CD14-positive monocyte (primary cell): ENCODE results near the gene HOXD8. TPM values are rescaled to one million over a fixed set of nuclear protein-coding genes. Genes with fewer than 3 reads are reported as not detected.

Experiments used
- DNase-seq, 3 donors: peaks; one replicate each; pipeline ENCODE4 v3.0.0-alpha.2; 2011 to 2022
- H2AFZ ChIP-seq: 2 replicates; pipeline ENCODE4 v1.6.0; 2012; ENCODE audit warnings: mild to moderate bottlenecking, low read depth, low read length, inconsistent platforms; ENCODE audit not compliant: insufficient read depth, poor library complexity, severe bottlenecking
- H3K27ac ChIP-seq, 2 donors: 1 replicate in 1 of 2; 2 replicates in 1 of 2; pipeline ENCODE4 v1.5.1; 2012 to 2013; ENCODE audit warnings: low read length in 2 of 2, control low read depth in 1 of 2, inconsistent platforms in 1 of 2, low read depth in 1 of 2, mild to moderate bottlenecking in 1 of 2
- H3K27me3 ChIP-seq, 2 donors: one replicate each; pipeline versions ENCODE4 v1.6.0 to v1.6.1; 2011 to 2013; ENCODE audit warnings: low read length in 2 of 2; ENCODE audit not compliant: control insufficient read depth in 2 of 2, insufficient read depth in 2 of 2
- H3K36me3 ChIP-seq, 2 donors: replicated peaks in 1 of 2; 1 replicate in 1 of 2; 2 replicates in 1 of 2; pipeline versions ENCODE4 v1.5.1 to v1.6.1; 2012 to 2013; ENCODE audit warnings: low read length in 2 of 2, control low read depth in 1 of 2, inconsistent platforms in 1 of 2, mild to moderate bottlenecking in 1 of 2; ENCODE audit not compliant: insufficient read depth in 2 of 2, control insufficient read depth in 1 of 2
- H3K4me1 ChIP-seq, 2 donors: 1 replicate in 1 of 2; 2 replicates in 1 of 2; pipeline versions ENCODE4 v1.5.1 to v1.6.1; 2012 to 2013; ENCODE audit warnings: low read length in 2 of 2, control low read depth in 1 of 2, inconsistent platforms in 1 of 2, mild to moderate bottlenecking in 1 of 2, moderate library complexity in 1 of 2; ENCODE audit not compliant: insufficient read depth in 2 of 2, control insufficient read depth in 1 of 2
- H3K4me2 ChIP-seq: replicated peaks from 2 replicates; pipeline ENCODE3; 2012; ENCODE audit warnings: low read length, moderate library complexity, mild to moderate bottlenecking; ENCODE audit not compliant: poor library complexity, severe bottlenecking; ENCODE audit errors: extremely low read depth
- H3K4me3 ChIP-seq, 3 experiments: fragments of 200-600 bp in 1 of 3; sonication (generic) in 1 of 3; replicated peaks in 1 of 3; 1 replicate in 2 of 3; 2 replicates in 1 of 3; pipeline ENCODE4 v1.5.1; 2011 to 2013; ENCODE audit warnings: low read length in 3 of 3, mild to moderate bottlenecking in 3 of 3, control low read depth in 2 of 3, low read depth in 2 of 3, inconsistent platforms in 1 of 3, moderate library complexity in 1 of 3
- H3K79me2 ChIP-seq: 2 replicates; pipeline ENCODE4 v1.6.0; 2012; ENCODE audit warnings: mild to moderate bottlenecking, control low read depth, inconsistent platforms, low read length, moderate library complexity; ENCODE audit not compliant: insufficient read depth
- H3K9ac ChIP-seq: 2 replicates; pipeline ENCODE4 v1.6.0; 2017; ENCODE audit warnings: low read length, mild to moderate bottlenecking; ENCODE audit not compliant: insufficient read depth, poor library complexity, severe bottlenecking
- H3K9me3 ChIP-seq, 2 donors: replicated peaks in 1 of 2; 1 replicate in 1 of 2; 2 replicates in 1 of 2; pipeline versions ENCODE4 v1.5.1 to v1.6.1; 2012 to 2013; ENCODE audit warnings: low read length in 2 of 2, control low read depth in 1 of 2; ENCODE audit not compliant: control insufficient read depth in 1 of 2, insufficient read depth in 1 of 2
- H4K20me1 ChIP-seq: 2 replicates; pipeline ENCODE4 v1.6.0; 2012; ENCODE audit warnings: mild to moderate bottlenecking, low read length, control low read depth, moderate library complexity; ENCODE audit not compliant: insufficient read depth
- H3K27ac Mint-ChIP-seq, 7 donors: one replicate each; pipeline ENCODE4 v1.8.0; 2020; ENCODE audit warnings: mild to moderate bottlenecking in 7 of 7, mixed read lengths in 7 of 7, moderate library complexity in 6 of 7, inconsistent platforms in 2 of 7
- H3K27me3 Mint-ChIP-seq, 3 donors: one replicate each; pipeline ENCODE4 v1.8.0; 2021 to 2022; ENCODE audit warnings: low read depth in 3 of 3, mild to moderate bottlenecking in 3 of 3, mixed read lengths in 3 of 3, moderate library complexity in 3 of 3, inconsistent platforms in 1 of 3
- H3K36me3 Mint-ChIP-seq, 2 donors: one replicate each; pipeline ENCODE4 v1.8.0; 2020; ENCODE audit warnings: mixed read lengths in 2 of 2, inconsistent platforms in 1 of 2, mild to moderate bottlenecking in 1 of 2
- H3K4me1 Mint-ChIP-seq: one replicate; pipeline ENCODE4 v1.8.0; 2020; ENCODE audit warnings: mild to moderate bottlenecking, mixed read lengths
- H3K4me3 Mint-ChIP-seq, 2 donors: one replicate each; pipeline ENCODE4 v1.8.0; 2020; ENCODE audit warnings: mild to moderate bottlenecking in 2 of 2, mixed read lengths in 2 of 2, moderate library complexity in 1 of 2
- H3K9me3 Mint-ChIP-seq, 7 donors: one replicate each; pipeline ENCODE4 v1.8.0; 2020 to 2022; ENCODE audit warnings: mixed read lengths in 7 of 7, mild to moderate bottlenecking in 6 of 7, moderate library complexity in 6 of 7, inconsistent platforms in 2 of 7
- WGBS: methylation state at CpG from one replicate; pipeline ENCODE4 v1.1.5; 2013; ENCODE audit warnings: missing lambda C conversion rate; ENCODE audit not compliant: insufficient coverage; 5-methylcytosine and 5-hydroxymethylcytosine counted together
- intact Hi-C, 2 donors: fragments of 100-400 bp; cut with micrococcal nuclease; formaldehyde crosslinking; loops; one replicate each; pipeline versions ENCODE4 v1.15.0 to v1.15.1; 2023
- polyA plus RNA-seq, 3 donors: library from polyadenylated mRNA; depleted of rRNA in 1 of 3; unstranded in 2 of 3; stranded (reverse) in 1 of 3; fragments of 300-500 nt in 2 of 3; fragments of >200 nt in 1 of 3; fragmentation: Illumina TruSeq in 2 of 3; gene quantifications; 1 replicate in 2 of 3; 2 replicates in 1 of 3; pipeline ENCODE4 v1.2.3, GENCODE V29; 2012 to 2021
- small RNA-seq: library from RNA; depleted of rRNA; stranded (forward); fragments of <200 nt; gene quantifications from one replicate; pipeline ENCODE3, GENCODE V24; 2012; ENCODE audit warnings: low read depth; ENCODE audit not compliant: insufficient read length
- TF ChIP-seq, protein P1 (sequence below): fragments of 200-600 bp; IDR thresholded peaks from one replicate; pipeline ENCODE4 v1.8.0; 2022; ENCODE audit warnings: antibody characterized with exemption, mild to moderate bottlenecking

The HOXD8 gene
- polyA plus RNA-seq, 3 donors: not detected

DNA sequence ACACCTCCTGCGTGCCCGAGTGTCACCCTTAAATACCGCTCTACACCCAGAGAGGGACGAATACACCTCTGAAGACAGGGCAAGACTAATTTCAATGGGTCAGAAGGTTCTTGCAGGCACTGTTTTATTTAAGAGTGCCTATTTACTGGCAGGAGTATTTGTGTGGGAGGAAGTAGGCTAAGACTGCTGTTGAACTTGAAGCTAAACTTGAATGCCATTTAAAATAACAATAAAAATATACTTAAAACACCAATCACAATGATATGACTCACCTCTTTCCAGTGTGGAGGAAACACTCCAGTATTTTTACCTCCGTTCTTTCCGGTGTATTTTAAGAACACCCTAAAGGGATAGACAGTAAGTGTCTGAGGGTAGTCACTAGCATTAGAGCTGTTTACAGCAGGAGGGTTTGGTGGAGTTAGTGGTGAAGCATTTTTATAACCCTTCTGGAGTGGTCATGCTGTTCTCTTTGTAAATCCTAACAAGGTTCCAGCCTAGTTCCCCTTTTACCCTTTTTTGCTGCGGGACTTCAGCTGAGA lies 49.3 kb downstream of the HOXD8 start:
- H3K4me1 ChIP-seq: no peaks in the 10 kb centered on the region
- H3K79me2 ChIP-seq: no peaks in the 10 kb centered on the region
- H3K4me2 ChIP-seq: no peak overlapping the region
- H3K9ac ChIP-seq: no peak overlapping the region
- TF ChIP-seq, protein P1, sequence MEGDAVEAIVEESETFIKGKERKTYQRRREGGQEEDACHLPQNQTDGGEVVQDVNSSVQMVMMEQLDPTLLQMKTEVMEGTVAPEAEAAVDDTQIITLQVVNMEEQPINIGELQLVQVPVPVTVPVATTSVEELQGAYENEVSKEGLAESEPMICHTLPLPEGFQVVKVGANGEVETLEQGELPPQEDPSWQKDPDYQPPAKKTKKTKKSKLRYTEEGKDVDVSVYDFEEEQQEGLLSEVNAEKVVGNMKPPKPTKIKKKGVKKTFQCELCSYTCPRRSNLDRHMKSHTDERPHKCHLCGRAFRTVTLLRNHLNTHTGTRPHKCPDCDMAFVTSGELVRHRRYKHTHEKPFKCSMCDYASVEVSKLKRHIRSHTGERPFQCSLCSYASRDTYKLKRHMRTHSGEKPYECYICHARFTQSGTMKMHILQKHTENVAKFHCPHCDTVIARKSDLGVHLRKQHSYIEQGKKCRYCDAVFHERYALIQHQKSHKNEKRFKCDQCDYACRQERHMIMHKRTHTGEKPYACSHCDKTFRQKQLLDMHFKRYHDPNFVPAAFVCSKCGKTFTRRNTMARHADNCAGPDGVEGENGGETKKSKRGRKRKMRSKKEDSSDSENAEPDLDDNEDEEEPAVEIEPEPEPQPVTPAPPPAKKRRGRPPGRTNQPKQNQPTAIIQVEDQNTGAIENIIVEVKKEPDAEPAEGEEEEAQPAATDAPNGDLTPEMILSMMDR: no peak
- peaks cover 0 to 24% (median 10%) of the 10 kb centered on the region in 7 donors for H3K9me3 Mint-ChIP-seq
- H3K9me3 ChIP-seq: peaks cover 0 to 36% of the 10 kb centered on the region in 2 donors
- no peak overlapping the region for H3K27ac Mint-ChIP-seq
- DNase-seq: no peak
- no peaks in the 10 kb centered on the region for H3K36me3 Mint-ChIP-seq
- no peak overlapping the region for H2AFZ ChIP-seq
- peaks cover 89 to 100% of the 10 kb centered on the region in 2 donors for H3K27me3 ChIP-seq
- H3K4me3 ChIP-seq: no peak overlapping the region
- no peak overlapping the region for H3K27ac ChIP-seq
- no peaks in the 10 kb centered on the region for H4K20me1 ChIP-seq
- peaks cover 91 to 98% (median 95%) of the 10 kb centered on the region in 3 donors for H3K27me3 Mint-ChIP-seq
- H3K4me3 Mint-ChIP-seq: peak overlapping the region in 1 of 2 donors; percentile 51
- peaks cover 7% of the 10 kb centered on the region for H3K4me1 Mint-ChIP-seq
- no peaks in the 10 kb centered on the region for H3K36me3 ChIP-seq
- WGBS: no CpG with 5 or more reads among the region's 7 CpGs
- intact Hi-C loops: no loop called here

DNA sequence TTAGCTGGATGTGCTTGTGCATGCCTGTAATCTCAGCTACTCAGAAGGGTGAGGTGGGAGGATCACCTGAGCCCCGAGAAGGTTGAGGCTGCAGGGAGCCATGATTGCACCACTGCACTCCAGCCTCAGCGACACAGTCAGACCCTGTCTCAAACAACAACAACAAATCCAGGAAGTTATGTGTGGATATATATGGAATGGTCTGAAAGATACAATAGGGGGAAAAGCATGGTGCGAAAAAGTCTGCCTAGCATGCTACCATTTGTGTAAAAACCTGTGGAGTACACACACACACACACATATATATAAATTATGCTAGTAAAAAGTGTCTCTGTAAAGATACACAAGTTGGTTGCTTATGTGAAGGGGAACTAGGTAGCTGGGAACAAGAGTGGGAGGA lies 52.0 kb downstream of the HOXD8 start:
- peaks cover 4% of the 10 kb centered on the region for H3K4me1 Mint-ChIP-seq
- H3K36me3 ChIP-seq: no peaks in the 10 kb centered on the region
- no peak overlapping the region for H3K4me3 ChIP-seq
- H3K4me2 ChIP-seq: no peak overlapping the region
- intact Hi-C loops: no loop called here
- H3K4me3 Mint-ChIP-seq: no peak overlapping the region
- peaks cover 0 to 1% of the 10 kb centered on the region in 2 donors for H3K36me3 Mint-ChIP-seq
- TF ChIP-seq, protein P1: no peak
- peaks cover 89 to 98% (median 92%) of the 10 kb centered on the region in 3 donors for H3K27me3 Mint-ChIP-seq
- H3K9ac ChIP-seq: no peak overlapping the region
- no peak overlapping the region for H3K27ac ChIP-seq
- WGBS: no CpG with 5 or more reads among the region's 3 CpGs
- H3K4me1 ChIP-seq: no peaks in the 10 kb centered on the region
- no peak for DNase-seq
- peaks cover 0 to 32% of the 10 kb centered on the region in 2 donors for H3K9me3 ChIP-seq
- peaks cover 79 to 100% of the 10 kb centered on the region in 2 donors for H3K27me3 ChIP-seq
- no peak overlapping the region for H2AFZ ChIP-seq
- H3K27ac Mint-ChIP-seq: no peak overlapping the region
- peaks cover 0 to 18% (median 7%) of the 10 kb centered on the region in 7 donors for H3K9me3 Mint-ChIP-seq
- no peaks in the 10 kb centered on the region for H3K79me2 ChIP-seq
- no peaks in the 10 kb centered on the region for H4K20me1 ChIP-seq

Small RNA genes lying within 50 kb of the gene (small RNA-seq; reads per million reads assigned to genes)
- not detected for gene MIR10B

Other genes with a start within 250 kb of the HOXD8 start
- gene LNPK, start 127.4 kb upstream of the HOXD8 start, polyA plus RNA-seq: 10 to 100 TPM in 2 of 3 donors, 1 to 10 TPM in 1; 8.1 to 15.3 (median 11.7) TPM
- not detected for gene EVX2, start 45.7 kb upstream of the HOXD8 start, polyA plus RNA-seq
- gene HOXD13, start 37.0 kb upstream of the HOXD8 start, polyA plus RNA-seq: not detected
- not detected for gene HOXD12, start 29.9 kb upstream of the HOXD8 start, polyA plus RNA-seq
- gene HOXD11, start 22.4 kb upstream of the HOXD8 start, polyA plus RNA-seq: not detected
- gene HOXD10, start 12.9 kb upstream of the HOXD8 start, polyA plus RNA-seq: not detected
- not detected for gene HOXD9, start 7.0 kb upstream of the HOXD8 start, polyA plus RNA-seq
- gene HOXD4, start 21.8 kb downstream of the HOXD8 start, polyA plus RNA-seq: not detected
- not detected for gene HOXD3, start 27.6 kb downstream of the HOXD8 start, polyA plus RNA-seq
- not detected for gene HOXD1, start 59.0 kb downstream of the HOXD8 start, polyA plus RNA-seq
- 1 to 10 TPM; 7.6 to 9.8 (median 7.6) TPM for gene MTX2, start 139.7 kb downstream of the HOXD8 start, polyA plus RNA-seq